GM19395 (cell line): ENCODE results near the gene LEFTY2.
A peak's percentile ranks its signal among the peaks of the same experiment; 100 is the strongest.
"Not testable (repeated sequence)": the region's sequence is repeated elsewhere in the genome, so short reads cannot be mapped to it uniquely, and the experiment has no call there.

Experiments used
- ATAC-seq: cut with Tn5 transposase; IDR thresholded peaks from one replicate; pipeline ENCODE4 v1.9.1; 2021; ENCODE audit warnings: mild to moderate bottlenecking, moderate library complexity; ENCODE audit not compliant: unreplicated experiment

LEFTY2 gene

GRCh38 chr1:225908013-225908640 is 32.9 kb downstream of the LEFTY2 start:
- no peak for ATAC-seq

- no peak for ATAC-seq
These were observed 33.7 kb downstream of the LEFTY2 start for GRCh38 chr1:225907341-225907740.

DNA sequence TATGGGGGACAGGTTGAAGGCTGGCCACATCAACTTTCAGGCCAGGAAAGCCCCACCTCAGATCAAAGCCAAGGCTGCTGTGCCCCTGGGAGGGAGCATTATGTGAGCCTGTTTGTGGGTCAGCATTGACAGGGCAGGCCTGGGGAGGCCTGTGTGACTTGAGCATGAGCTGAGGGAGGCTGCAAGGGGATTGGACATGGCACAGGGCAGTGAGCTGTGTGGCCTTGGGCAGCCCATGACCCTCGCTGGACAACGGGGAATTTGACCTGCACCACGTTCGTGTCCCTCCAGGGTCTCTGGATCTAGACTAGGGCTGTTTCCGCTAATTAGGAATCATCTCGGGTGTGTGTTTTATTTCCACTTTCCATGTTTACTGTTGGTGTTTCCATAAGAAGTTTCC is 34.6 kb downstream of the LEFTY2 start:
- ATAC-seq = no peak

- ATAC-seq = no peak
These were observed 37.4 kb downstream of the LEFTY2 start for GRCh38 chr1:225903623-225904022.

DNA sequence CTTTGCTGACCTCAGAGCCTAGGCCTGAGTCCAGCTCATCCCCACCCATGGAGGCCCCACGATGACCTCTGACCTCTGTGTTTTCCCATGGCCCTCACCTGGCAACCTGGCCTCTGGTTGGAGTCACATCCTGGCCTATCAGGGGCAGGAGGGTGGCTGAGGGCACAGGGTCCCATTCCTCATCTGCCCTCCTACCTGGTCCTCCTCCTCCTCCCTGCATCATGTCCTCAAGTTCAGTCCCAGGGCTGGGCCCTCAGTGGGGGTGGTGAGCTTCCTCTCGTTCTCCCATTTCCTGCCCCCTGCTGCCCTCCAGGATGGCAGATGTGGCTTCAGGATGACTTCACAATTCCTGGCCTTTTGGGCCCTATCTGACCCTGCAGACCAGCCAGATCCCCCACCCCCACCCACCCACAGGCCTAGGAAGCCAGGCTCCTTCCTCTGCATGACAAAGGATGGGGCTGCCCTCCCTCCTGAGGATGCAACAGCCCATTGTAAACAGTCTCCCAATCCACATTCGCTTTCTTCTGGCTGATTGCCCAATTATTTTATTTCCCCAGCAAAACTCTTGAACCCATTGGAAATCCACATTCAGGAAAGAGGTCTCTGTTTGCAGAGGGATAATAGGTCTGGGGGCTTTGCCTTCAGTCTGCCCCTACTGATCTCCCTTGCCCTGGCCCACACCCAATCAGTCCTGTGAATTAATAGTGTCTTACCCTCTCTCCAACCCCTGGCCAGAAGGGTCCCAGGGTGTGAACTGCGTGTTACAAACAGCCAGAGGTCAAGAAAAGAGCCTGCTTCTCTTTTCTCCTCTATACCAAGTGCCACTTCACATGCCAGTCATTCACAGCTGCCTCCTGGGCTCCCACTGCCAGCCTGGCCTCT is 41.7 kb downstream of the LEFTY2 start:
- ATAC-seq = no peak

DNA sequence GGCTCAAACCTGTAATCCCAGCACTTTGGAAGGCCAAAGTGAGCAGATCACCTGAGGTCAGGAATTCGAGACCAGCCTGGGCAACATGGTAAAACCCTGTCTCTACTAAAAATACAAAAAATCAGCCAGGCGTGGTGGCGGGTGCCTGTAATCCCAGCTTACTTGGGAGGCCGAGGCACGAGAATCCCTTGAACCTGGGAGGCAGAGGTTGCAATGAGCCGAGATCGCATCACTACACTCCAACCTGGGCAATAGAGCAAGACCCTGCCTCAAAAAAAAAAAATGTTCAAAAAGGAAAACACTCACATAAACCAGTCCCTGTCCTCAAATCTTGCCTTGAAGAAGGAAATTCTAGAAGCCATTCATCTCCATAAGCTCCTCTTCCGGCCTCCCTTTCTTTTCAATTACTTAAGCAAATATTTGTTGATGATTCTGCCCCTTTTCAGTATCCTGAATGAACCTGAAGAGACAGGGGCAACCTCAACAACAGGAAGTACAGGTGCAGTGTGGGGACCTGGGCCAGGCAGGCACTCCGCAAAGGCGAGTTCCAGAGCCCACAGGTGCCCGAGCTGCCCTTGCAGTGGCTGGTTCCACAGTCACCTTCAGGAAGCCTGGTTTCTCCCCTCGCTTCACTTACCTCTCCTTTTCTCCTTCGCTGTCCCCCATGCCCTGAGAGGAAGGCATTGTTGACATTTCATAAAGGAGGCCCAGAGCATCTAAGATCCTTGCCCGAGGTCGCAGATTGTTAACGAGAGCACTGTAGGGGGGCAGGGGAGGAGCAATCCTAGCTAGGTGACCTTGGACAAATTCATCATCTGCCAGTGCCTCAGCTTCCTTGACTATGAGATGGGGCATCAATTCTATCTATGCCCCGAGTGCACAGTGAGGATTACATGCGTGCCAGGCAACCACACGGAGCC is 43.2 kb downstream of the LEFTY2 start:
- ATAC-seq = no peak

- peak; percentile 100 for ATAC-seq
These were observed 44.0 kb downstream of the LEFTY2 start for GRCh38 chr1:225896937-225897549.

DNA sequence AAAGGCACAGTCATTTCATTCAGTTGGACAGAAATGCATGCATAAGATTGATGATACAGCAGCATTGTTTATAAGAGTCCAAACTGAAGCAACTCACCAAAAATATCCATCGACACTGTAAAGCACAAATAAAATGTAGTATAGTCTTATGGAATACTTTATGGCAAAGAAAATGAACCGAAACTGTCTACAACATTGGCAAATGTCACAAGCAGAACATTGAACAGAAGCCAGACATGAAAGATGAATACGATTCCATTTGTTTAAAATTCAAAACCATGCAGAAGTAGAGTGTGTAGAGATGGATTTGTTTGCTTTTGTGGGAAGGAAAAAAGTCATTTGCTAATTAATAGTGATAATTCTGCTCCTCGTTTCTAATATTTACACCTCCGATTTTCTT is 44.5 kb downstream of the LEFTY2 start:
- ATAC-seq = no peak

DNA sequence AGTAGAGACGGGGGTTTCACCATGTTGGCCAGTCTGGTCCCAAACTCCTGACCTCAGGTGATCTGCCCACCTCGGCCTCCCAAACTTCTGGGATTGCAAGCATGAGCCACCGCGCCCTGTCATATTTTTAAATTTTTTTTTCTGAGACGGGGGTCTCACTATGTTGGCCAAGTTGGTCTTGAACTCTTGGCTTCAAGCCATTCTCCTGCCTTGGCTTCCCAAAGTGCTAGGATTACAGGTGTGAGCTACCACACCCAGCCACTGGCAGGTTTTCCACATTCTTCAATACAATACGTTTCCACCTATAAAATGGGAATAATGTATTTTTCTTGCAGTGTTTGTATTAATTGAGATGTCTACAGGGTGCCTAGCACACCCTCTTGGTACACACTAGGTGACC is 48.7 kb downstream of the LEFTY2 start:
- no peak for ATAC-seq

DNA sequence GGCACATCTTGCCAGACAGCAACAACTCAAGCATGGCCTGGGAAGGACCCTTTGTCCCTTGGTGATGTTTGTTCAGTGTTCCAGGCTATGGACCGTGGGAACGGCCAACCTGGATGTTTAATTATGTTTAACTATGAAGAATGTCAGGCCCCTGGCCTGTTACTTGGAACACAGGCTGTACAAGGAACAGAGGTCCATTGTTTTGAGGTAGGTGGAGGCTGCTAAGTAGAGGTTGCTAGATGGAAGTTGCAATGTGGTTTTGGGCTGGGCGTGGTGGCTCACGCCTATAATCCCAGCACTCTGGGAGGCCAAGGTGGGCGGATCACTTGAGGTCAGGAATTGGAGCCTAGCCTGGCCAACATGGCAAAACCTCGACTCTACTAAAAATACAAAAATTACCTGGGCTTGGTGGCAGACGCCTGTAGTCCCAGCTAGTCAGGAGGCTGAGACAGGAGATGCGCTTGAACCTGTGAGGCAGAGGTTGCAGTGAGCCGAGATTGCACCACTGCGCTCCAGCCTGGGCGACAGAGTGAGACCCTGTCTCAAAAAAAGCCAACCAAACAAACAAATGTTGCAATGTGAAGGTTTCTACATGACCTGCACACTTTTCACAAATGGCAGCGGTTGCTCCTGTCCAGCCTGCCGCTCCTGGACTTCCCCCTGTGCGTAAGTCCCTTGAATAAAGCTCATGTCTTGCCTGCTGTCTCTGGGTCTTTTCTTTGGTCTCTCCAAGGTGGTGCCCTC is 49.6 kb downstream of the LEFTY2 start:
- ATAC-seq = no peak

DNA sequence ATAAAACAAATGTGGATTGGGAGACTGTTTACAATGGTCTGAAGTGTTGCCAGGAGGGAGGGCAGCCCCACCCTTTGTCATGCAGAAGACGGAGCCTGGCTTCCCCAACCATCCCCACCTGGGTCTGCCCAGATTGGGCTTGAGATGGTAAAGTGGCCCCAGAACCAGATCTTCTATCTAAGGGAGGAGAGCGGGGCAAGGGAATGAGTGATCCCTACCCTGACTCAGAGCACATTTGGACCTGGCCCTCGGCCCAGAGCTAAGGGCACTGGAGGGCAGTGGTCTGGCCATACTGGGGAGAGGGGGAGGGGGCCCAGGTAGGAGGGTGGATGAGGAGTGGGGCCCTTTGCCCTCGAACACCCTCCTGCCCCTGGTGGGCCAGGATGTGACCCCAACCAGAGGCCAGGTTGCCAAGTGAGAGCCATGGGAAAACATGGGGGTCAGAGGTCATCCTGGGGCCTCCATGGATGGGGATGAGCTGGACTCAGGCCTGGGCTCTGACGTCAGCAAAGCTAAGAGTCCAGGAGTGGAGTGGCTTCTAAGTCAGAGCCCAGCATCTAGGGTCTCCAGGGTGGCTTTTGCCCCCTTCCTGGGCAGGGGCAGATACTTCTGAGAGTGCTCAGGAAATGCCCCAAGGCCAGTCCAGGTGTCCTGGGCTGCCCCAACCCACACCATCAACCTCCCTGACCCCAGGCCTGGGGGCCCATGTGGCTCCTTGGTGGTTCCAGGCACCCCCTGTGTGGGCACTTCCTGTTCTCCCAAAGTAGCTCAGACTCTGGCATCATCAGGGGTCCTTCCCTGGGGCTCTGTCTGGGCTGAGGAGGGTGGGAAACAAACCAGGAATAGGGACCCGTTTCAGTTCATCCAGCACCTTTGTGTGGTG is 50.4 kb downstream of the LEFTY2 start:
- no peak for ATAC-seq

GRCh38 chr1:225889743-225890142 is 51.3 kb downstream of the LEFTY2 start:
- ATAC-seq = no peak

DNA sequence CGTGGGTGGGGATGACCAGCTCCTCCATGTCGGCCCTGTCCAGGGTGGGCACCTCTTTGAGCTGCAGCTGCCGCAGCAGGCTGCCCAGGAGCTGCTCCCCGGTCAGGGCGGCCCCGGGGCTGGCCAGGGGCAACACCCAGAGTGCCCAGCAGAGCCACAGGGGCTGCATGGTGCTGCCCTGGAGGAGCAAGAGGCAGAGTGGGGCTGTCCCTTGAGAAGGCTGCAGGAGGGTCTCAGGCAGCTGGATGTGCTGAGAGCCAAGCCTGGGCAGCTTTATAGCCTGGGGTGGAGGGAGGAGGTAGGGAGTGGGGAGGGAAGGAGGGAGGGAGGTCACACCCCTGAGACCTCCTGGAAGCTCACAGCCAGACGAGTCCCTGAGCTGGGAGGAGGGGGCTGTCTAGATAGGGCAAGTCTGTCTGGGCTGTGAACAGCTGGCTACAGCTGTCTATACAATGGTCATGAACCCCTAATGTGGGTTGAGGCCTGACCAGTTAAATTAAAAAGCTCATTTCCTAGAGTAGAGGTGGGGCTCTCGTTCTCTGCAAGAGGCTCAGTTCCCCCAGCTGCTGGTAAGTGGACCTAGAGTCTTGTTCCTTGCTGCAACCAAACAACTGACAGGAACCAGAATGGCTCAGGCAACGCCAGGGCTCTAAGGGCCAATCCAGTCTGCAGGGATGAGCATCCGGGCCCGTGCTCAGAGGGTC is 52.0 kb downstream of the LEFTY2 start, which contains the start of gene LEFTY1:
Gene LEFTY1 (minus strand): TSS at position 249 of the 704 bp plus-strand sequence. CDS start 80 bp downstream, at position 169.
- no peak for ATAC-seq

- no peak for ATAC-seq
These were observed 52.6 kb downstream of the LEFTY2 start for GRCh38 chr1:225888289-225888897.

DNA sequence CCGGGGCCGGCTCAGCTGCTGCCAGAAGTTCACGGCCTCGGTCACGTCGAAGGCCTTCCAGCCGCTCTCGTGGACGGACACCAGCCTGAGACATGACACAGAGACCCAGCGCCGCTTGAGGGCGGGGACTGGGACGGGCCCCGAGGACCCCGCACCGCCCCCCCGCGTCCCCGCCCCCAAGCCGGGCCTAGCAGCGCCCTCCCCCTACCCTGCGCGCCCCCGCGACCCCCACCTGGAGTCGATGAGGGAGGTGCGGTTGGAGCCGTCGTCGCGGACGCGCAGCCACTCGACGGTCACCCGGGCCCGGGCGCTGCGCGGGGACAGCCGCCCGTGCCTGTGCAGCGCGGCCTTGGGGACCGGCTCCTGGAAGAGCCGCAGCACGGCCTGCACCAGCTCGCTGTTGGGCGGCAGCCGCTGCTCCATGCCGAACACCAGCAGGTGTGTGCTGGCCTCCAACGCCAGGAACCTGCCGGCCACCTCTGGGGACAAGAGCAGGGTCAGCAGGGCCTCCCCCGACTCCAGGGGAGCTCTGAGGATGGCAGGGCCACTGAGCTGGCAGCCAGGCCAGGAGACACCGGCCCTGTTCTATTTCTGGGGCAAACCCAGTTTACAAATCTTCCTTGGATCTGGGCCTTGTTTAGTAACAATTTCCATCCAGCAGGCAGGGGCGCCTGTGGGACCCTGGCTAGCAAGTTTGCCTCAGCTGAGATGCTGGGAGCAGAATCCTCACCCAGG is 53.3 kb downstream of the LEFTY2 start:
- not testable (repeated sequence) for ATAC-seq

DNA sequence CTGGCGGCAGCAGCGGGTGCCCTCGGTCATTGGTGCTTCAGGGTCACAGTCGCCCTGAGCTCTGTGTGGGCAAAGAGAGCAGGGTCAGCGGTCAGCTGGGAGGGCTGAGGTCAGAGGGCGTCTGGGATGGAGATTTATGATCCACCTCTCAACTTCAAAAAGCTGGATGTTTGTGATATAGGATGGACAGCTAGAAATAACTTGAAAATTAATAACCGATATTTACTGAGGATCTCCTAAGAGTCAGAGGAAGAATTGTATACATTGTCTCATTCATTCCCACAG is 54.0 kb downstream of the LEFTY2 start:
- no peak for ATAC-seq
